Measurements from ENCODE around the gene OPA3. TPM values are rescaled to one million over a fixed set of nuclear protein-coding genes. Genes with fewer than 3 reads are reported as not detected.

The OPA3 gene
- total and polyA plus RNA-seq, 10 donors = 2.8 to 18.4 (median 16.0) TPM

DNA sequence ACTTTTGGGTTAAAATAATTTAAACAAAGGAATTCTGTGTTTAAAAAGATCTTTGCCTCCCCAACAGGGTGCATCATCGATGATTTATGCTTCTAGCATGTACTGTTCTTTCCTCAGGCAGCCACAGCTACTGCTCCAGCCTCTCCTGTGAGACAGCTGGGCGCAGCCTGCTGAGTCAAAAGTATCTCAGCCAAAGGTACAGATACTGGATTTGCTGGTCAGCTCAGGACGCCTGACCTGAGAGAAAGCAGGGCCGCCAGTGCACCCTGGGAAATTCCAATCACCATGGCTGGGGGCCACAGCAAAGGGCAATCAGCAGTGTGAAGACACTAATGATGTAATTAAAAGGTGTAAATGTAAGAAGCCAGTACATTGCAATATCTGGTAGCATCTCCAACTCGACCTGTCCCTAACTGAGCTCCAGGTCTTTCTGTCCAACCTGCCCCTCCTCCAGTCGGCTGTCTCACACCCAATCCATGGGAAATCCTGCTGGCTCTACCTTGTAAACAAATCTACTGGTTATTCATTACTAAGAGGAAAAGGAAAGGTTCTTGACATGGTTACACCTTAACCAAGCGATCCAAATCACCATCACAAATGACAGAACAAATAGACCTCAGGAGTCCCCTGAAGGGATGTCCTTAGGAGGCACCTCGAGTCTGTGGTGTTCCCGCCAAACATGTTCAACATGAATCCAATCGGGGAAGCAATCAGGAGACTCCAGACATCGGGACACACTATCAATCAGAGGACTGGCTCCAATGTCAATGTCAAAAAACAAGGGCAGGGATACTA lies 7.3 kb downstream of the OPA3 start:
- DNase-seq = no peak
- TF ChIP-seq POLR2A (IDR thresholded peaks at IDR 0.05) = no peak
- no peak for TF ChIP-seq POLR2AphosphoS5 (IDR thresholded peaks at IDR 0.05)
- TF ChIP-seq, protein P1, sequence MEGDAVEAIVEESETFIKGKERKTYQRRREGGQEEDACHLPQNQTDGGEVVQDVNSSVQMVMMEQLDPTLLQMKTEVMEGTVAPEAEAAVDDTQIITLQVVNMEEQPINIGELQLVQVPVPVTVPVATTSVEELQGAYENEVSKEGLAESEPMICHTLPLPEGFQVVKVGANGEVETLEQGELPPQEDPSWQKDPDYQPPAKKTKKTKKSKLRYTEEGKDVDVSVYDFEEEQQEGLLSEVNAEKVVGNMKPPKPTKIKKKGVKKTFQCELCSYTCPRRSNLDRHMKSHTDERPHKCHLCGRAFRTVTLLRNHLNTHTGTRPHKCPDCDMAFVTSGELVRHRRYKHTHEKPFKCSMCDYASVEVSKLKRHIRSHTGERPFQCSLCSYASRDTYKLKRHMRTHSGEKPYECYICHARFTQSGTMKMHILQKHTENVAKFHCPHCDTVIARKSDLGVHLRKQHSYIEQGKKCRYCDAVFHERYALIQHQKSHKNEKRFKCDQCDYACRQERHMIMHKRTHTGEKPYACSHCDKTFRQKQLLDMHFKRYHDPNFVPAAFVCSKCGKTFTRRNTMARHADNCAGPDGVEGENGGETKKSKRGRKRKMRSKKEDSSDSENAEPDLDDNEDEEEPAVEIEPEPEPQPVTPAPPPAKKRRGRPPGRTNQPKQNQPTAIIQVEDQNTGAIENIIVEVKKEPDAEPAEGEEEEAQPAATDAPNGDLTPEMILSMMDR (IDR thresholded peaks at IDR 0.05 in 8 of 11, conservative IDR thresholded peaks at IDR 0.05 in 3 of 11) = no peak
- Histone ChIP-seq H3K4me3 (no peak overlapping the region), H3K4me1 (peaks cover 0 to 42% (median 2%) of the 10 kb centered on the region in 6 donors), H3K36me3 (peaks cover 0 to 16% (median 0%) of the 10 kb centered on the region in 6 donors), H3K9me3 (no peaks in the 10 kb centered on the region), H3K27ac (peak overlapping the region in 1 of 8 donors; percentile 6), H3K27me3 (replicated peaks in 1 of 7) (no peaks in the 10 kb centered on the region)
- WGBS, 5 donors = 61 to 78% (median 74%) methylated on average over 11 of the region's 11 CpGs
- intact Hi-C loops (cut with DNase I; ENCODE audit: low total_unique reads) = no loop called here

DNA sequence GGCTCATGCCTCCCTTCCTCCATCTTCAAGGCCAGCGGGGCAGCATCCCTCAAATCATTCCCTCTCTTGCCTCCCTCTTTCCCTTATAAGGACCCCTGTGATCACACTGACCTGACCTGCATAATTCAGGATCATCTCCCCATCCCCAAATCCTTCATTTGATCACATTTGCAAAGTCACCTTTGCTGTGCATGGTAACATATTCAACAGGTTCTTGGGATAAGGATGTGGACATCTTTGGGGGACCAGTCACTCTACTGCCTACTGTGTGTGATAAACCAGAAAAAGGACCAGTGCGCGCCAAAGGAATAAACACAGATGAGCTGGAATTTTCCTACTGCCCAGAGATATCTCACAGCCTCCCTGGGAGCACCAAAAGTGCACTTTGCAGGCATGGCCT lies 7.9 kb downstream of the OPA3 start:
- WGBS, 5 donors = 66 to 99% (median 96%) methylated on average over 3 of the region's 3 CpGs
- H3K36me3 ChIP-seq = peaks cover 0 to 9% (median under 1%) of the 10 kb centered on the region in 6 donors
- peaks cover 0 to 38% (median 2%) of the 10 kb centered on the region in 6 donors for H3K4me1 ChIP-seq
- intact Hi-C loops (cut with DNase I; ENCODE audit: low total_unique reads) = no loop called here
- H3K4me3 ChIP-seq = no peak overlapping the region
- H3K27ac ChIP-seq = no peak overlapping the region
- DNase-seq = no peak
- TF ChIP-seq, protein P1 (IDR thresholded peaks at IDR 0.05 in 8 of 11, conservative IDR thresholded peaks at IDR 0.05 in 3 of 11) = no peak
- TF ChIP-seq POLR2AphosphoS5 (IDR thresholded peaks at IDR 0.05) (no peak), POLR2A (IDR thresholded peaks at IDR 0.05) (no peak)
- no peaks in the 10 kb centered on the region for H3K9me3 ChIP-seq
- H3K27me3 ChIP-seq (replicated peaks in 1 of 7) = no peaks in the 10 kb centered on the region

DNA sequence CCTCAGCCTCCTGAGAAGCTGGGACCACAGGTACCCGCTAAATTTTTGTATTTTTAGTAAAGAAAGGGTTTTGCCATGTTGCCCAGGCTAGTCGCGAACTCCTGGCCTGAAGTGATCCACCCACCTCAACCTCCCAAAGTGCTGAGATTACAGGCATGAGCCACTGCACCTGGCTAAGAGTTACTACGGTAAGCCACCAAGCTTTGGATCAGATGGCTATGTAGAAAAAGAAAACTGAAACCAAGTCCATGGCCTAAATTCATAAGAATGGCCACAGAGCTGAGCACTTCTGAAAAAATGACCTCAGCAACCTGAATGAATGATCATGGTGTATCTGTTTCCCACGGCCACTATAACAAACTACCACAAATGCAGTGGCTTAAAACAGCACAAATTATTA lies 9.4 kb downstream of the OPA3 start:
- Histone ChIP-seq H3K4me3 (no peak overlapping the region), H3K9me3 (no peaks in the 10 kb centered on the region), H3K36me3 (peaks cover 0 to 4% (median 1%) of the 10 kb centered on the region in 6 donors), H3K27me3 (replicated peaks in 1 of 7) (no peaks in the 10 kb centered on the region), H3K4me1 (peaks cover 0 to 29% (median 3%) of the 10 kb centered on the region in 6 donors), H3K27ac (peak overlapping the region in 1 of 8 donors; percentile 3)
- intact Hi-C loops (cut with DNase I; ENCODE audit: low total_unique reads) = no loop called here
- no peak for TF ChIP-seq POLR2A (IDR thresholded peaks at IDR 0.05)
- TF ChIP-seq, protein P1 (IDR thresholded peaks at IDR 0.05 in 8 of 11, conservative IDR thresholded peaks at IDR 0.05 in 3 of 11) = no peak
- TF ChIP-seq POLR2AphosphoS5 (IDR thresholded peaks at IDR 0.05) = no peak
- no peak for DNase-seq
- whole genome bisulfite sequencing, 5 donors = 89 to 98% (median 92%) methylated on average over 5 of the region's 5 CpGs

DNA sequence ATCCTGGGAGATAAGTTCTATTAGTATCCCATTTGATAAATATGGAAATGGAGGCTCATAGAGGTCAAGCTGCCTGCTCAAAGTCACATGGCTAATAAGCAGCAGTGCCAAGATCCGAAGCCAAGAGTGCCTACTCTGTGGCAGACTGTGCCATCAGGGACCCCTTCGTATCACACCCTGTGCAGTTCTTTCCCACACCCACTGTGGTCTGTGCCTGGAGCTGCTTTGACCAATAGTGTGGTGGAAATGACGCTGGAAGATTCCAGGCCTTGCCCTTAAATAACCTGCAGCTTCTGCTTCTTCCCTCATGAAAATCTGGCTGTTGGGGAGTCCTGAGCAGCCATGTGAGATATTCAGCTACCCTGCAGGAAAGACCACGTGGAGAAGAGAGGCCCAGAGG lies 10.1 kb downstream of the OPA3 start:
- Histone ChIP-seq H3K4me3 (no peak overlapping the region), H3K9me3 (no peaks in the 10 kb centered on the region), H3K4me1 (peaks cover 0 to 36% (median 10%) of the 10 kb centered on the region in 6 donors), H3K36me3 (peaks cover 0 to 4% (median 1%) of the 10 kb centered on the region in 6 donors), H3K27ac (peak overlapping the region in 2 of 8 donors; percentile 3 to 12), H3K27me3 (replicated peaks in 1 of 7) (no peaks in the 10 kb centered on the region)
- DNase-seq = no peak
- intact Hi-C loops (cut with DNase I; ENCODE audit: low total_unique reads) = no loop called here
- 80 to 91% (median 90%) methylated on average over 3 to 4 of the region's 4 CpGs for WGBS, 5 donors
- TF ChIP-seq, protein P1 (IDR thresholded peaks at IDR 0.05 in 8 of 11, conservative IDR thresholded peaks at IDR 0.05 in 3 of 11) = no peak
- TF ChIP-seq POLR2AphosphoS5 (IDR thresholded peaks at IDR 0.05) = no peak

Data from spleen (tissue), 11 donors.